ENCODE results near the gene ALDH3B1. TPM values are rescaled to one million over a fixed set of nuclear protein-coding genes. Genes with fewer than 3 reads are reported as not detected.

Gene ALDH3B1
- total and polyA plus RNA-seq, 4 donors = 1.6 to 7.1 (median 3.4) TPM

DNA sequence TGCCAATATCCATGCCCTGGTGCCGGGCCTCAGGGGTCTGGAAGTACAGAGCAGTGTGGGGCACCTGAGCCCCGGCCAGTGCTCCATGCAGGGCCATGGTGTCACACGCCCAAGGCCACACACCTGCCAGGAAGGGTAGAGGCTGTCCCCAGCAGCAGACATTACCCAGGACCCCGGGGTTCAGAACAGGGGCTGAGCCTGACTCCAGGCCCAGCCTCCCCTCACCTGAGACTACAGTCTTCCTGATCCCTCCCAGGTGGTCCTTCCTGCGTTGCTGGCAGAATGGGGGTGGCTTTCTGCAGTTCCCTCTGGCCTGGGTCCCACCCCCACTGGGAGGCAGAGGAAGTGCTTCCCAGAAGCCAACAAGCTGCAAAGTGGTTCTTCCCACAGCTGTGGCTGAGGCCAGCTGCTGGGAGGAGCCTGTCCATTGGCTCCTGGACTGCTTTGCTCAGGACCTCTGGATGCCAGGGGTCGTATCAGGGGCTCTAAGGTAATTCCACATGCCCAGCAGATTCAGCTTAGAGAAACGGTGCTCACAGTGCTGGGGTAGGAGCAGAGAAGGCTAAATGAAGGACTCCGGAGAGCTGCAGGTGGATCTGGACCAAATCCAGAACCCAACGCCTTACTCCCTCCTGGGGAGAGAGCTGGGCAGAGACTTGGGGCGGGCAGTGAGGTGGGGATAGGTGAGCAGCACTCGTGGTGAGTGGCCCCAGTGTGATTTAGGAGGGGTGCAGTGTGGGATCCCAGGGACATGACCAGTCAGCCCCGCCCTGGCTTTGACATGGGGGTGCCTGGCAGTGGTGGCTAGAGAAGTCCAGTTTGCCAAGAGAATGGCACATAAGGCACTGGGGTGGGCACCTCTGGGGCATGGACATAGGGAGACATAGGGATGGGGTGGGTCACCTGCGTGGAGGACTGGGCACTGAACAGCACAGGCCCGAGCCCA is 41.3 kb downstream of the ALDH3B1 start (continued):
- TF ChIP-seq, protein P1, sequence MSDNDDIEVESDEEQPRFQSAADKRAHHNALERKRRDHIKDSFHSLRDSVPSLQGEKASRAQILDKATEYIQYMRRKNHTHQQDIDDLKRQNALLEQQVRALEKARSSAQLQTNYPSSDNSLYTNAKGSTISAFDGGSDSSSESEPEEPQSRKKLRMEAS (IDR thresholded peaks at IDR 0.05) = no peak
- TF ChIP-seq FOXA1 (IDR thresholded peaks at IDR 0.05) = no peak

DNA sequence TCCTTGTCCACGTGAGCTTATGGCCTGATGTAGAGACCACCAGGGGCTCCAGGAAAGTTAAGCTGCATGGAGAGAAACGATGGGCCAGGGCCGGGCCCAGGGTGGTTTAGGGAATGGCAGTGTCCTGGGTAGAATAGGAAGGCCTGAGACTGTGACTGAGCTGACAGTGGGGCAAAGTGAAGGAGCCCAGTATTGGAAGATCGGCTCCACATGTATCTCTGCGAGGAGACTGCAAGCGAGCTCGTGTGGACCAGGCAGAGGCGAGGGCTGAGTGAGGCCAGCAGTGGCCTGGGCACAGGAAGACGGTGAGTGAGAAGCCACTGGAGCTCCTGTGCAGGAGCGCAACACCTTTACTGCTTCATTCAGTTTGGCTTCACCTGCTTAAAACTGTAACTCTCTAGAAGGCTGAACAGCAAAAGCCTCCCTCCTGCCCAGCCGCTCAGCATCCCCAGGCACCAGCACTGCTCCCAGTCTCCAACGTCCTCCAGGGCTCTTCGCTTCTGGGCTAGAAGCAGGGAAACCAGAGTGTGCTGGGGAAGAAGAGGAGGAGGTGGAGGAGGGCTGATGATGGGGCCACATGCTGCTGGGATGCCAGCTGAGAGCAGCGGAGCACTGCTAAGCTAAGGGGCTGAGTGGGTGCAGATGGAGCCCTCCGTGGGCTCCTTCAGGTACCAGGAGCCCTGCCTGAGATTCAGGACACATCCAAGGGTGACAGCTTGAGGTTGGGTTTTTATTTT is 42.2 kb downstream of the ALDH3B1 start:
- Histone ChIP-seq H3K36me3 (ENCODE audit: control insufficient read depth in 4 of 4, insufficient read depth in 3 of 4, low read depth in 1 of 4, low read length in 3 of 4) (peaks cover 7 to 53% (median 16%) of the 10 kb centered on the region in 4 donors), H3K27me3 (ENCODE audit: control insufficient read depth in 4 of 4, insufficient read depth in 4 of 4, low read length in 3 of 4) (no peaks in the 10 kb centered on the region), H3K27ac (ENCODE audit: low read depth in 1 of 2, low read length in 2 of 2) (no peak overlapping the region), H3K9me3 (ENCODE audit: control insufficient read depth in 4 of 4, low read length in 3 of 4) (no peaks in the 10 kb centered on the region), H3K9ac (ENCODE audit: low read depth in 1 of 2, low read length in 2 of 2) (no peak overlapping the region), H3K4me1 (ENCODE audit: control insufficient read depth in 4 of 4, insufficient read depth in 4 of 4, low read length in 3 of 4) (no peaks in the 10 kb centered on the region), H3K4me3 (ENCODE audit: low read depth in 1 of 3, low read length in 3 of 3) (no peak overlapping the region)
- TF ChIP-seq FOXA1 (IDR thresholded peaks at IDR 0.05) = no peak
- no peak for TF ChIP-seq NR2F2 (IDR thresholded peaks at IDR 0.05)
- no peak for TF ChIP-seq SP1 (IDR thresholded peaks at IDR 0.05)
- TF ChIP-seq, protein P2, sequence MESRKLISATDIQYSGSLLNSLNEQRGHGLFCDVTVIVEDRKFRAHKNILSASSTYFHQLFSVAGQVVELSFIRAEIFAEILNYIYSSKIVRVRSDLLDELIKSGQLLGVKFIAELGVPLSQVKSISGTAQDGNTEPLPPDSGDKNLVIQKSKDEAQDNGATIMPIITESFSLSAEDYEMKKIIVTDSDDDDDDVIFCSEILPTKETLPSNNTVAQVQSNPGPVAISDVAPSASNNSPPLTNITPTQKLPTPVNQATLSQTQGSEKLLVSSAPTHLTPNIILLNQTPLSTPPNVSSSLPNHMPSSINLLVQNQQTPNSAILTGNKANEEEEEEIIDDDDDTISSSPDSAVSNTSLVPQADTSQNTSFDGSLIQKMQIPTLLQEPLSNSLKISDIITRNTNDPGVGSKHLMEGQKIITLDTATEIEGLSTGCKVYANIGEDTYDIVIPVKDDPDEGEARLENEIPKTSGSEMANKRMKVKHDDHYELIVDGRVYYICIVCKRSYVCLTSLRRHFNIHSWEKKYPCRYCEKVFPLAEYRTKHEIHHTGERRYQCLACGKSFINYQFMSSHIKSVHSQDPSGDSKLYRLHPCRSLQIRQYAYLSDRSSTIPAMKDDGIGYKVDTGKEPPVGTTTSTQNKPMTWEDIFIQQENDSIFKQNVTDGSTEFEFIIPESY (IDR thresholded peaks at IDR 0.05) = no peak
- TF ChIP-seq FOXA2 (IDR thresholded peaks at IDR 0.05) = no peak
- TF ChIP-seq RXRA (IDR thresholded peaks at IDR 0.05) = no peak
- TF ChIP-seq RAD21 (IDR thresholded peaks at IDR 0.05) = no peak
- TF ChIP-seq, protein P3, sequence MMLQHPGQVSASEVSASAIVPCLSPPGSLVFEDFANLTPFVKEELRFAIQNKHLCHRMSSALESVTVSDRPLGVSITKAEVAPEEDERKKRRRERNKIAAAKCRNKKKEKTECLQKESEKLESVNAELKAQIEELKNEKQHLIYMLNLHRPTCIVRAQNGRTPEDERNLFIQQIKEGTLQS (IDR thresholded peaks at IDR 0.05) = no peak
- 94% methylated on average over 15 of the region's 15 CpGs for WGBS
- DNase-seq (ENCODE audit: low spot score) = no peak

DNA sequence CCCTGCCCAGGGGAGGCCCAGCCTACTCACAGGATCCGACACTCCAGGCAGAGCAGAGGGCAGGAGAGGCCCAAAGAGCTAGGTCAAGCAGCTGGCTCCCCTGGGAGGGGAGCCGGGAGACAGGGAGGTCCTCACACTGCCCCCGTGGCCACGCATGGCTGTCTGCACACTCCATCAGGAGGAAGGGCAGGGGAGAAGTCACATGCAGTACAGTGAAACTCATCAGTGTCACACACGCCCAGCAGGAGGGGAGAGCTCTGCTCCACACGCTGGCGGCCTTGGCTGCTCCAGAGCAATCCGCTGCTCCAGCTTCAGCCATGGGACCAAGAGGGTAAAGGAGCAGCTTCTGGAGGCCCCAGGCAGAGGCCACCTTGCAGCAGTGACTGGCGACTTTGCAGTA is 43.0 kb downstream of the ALDH3B1 start:
- no peak for DNase-seq (ENCODE audit: low spot score)
- H3K4me3 ChIP-seq (ENCODE audit: low read depth in 1 of 3, low read length in 3 of 3) = no peak overlapping the region
- TF ChIP-seq HNF4A (conservative IDR thresholded peaks at IDR 0.05) = no peak
- no peak for TF ChIP-seq SP1 (IDR thresholded peaks at IDR 0.05)
- no peak for TF ChIP-seq HNF4G (IDR thresholded peaks at IDR 0.05)
- TF ChIP-seq, protein P1 (IDR thresholded peaks at IDR 0.05) = no peak
- TF ChIP-seq RXRA (IDR thresholded peaks at IDR 0.05) = no peak
- H3K27me3 ChIP-seq (ENCODE audit: control insufficient read depth in 4 of 4, insufficient read depth in 4 of 4, low read length in 3 of 4) = no peaks in the 10 kb centered on the region
- H3K27ac ChIP-seq (ENCODE audit: low read depth in 1 of 2, low read length in 2 of 2) = no peak overlapping the region
- no peak overlapping the region for H3K9ac ChIP-seq (ENCODE audit: low read depth in 1 of 2, low read length in 2 of 2)
- H3K4me1 ChIP-seq (ENCODE audit: control insufficient read depth in 4 of 4, insufficient read depth in 4 of 4, low read length in 3 of 4) = no peaks in the 10 kb centered on the region
- H3K9me3 ChIP-seq (ENCODE audit: control insufficient read depth in 4 of 4, low read length in 3 of 4) = no peaks in the 10 kb centered on the region
- peaks cover 9 to 47% (median 19%) of the 10 kb centered on the region in 4 donors for H3K36me3 ChIP-seq (ENCODE audit: control insufficient read depth in 4 of 4, insufficient read depth in 3 of 4, low read depth in 1 of 4, low read length in 3 of 4)
- 90% methylated on average over 9 of the region's 9 CpGs for WGBS
